NCI-H1092 treated with DMSO at 0.1 percent for 48 hours (cell line): ENCODE results near the gene PROM2.

Source experiments
- DNase-seq: peaks from one replicate; lab custom pipeline; 2025; lab: John Stamatoyannopoulos, UW

PROM2 gene

DNA sequence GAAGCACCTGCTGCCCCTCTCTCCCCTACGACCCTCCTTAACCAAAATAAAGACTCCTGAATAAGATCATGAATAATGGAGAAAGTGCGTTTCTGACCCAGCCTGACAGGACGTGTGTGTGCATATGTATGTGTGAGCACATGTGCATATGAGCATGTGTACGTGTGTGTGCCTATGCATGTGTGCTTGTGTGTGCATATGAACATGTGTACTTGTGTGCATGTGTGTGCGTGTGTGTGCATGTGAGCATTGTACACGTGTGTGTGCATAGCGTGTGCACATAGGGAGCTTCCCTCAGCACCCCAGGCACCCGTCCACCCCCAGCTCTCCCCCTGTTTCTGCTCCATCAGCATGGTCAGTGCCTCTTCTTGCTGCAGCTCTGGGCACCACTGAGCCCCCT lies 33.6 kb downstream of the PROM2 start:
- no peak for DNase-seq

DNA sequence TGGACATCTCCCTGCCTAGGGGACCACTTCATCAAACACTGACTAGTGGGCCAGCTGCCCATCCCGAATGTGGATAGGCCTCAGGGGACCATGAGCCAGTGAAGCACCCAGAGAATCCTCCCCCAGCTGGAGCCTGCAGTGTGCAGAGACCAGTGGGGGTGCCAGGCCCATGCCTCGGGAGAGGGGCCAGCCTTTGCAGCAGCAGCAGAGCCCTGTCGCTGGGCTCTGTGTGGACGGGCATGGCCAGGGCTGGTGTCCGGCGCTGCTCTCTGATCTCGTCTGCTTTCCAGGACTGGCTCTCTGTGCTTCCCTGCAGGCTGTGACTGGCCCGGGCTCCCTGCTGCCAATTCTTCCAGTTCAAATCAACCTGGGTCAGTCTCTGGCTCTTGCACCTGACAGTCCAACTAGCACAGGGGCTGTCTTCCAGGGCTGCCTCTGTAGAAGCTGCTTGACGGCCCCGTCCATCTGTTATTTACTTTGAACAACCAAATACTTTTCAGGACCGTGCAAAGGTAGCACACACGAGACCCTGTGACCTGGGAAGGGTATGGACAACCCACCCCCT lies 34.3 kb downstream of the PROM2 start:
- DNase-seq, result no peak

DNA sequence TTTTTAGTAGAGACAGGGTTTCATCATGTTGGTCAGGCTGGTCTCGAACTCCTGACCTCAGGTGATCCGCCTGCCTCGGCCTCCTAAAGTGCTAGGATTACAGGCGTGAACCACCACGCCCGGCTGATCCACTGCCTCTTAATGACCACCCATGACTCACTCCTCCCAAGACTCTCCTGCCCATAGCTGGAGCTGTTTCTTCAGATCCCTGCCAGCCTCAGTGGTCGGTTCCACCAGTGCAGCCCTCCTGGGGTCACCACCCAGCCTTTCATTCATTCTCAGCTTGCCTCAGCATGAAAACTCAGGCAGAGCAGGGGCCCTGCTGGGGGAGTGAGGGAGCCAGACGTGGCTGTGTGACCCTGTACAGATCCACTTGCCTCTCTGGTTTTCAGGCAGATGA lies 35.4 kb downstream of the PROM2 start:
- DNase-seq, result no peak

DNA sequence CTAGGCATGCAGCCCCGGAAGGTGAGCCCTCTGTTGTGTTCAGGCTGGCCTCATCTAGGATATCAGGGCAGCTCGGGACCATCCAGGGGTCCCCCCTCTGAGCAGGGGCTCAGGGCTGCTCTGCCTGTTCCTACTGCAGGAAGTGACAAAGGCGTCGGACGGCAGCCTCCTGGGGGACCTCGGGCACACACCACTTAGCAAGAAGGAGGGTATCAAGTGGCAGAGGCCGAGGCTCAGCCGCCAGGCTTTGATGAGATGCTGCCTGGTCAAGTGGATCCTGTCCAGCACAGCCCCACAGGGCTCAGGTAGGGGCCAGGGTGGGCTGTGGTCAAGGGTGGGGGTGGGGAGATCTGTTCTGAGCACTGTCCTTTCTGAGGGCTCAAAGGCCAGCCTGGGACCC lies 36.0 kb downstream of the PROM2 start:
- no peak for DNase-seq

DNA sequence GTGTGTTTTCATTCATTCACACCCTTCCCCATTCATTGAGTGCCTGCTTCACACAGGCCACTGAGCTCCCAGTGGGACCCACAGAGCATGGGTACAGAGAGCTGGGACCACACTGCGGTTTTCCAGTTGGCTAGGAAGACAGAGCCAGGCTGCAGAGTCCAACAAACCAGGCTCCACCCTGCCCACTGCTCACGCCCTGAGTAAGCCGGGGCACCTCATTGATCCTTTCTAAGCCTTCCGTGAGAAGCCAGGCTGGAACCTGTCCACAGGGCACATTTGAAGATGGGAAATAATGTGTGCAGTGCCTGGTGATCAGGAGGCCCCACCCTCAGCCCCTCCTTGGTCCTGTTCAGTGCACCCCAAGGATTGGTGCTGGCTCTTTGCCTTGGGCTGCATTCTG lies 36.4 kb downstream of the PROM2 start:
- DNase-seq, result no peak

DNA sequence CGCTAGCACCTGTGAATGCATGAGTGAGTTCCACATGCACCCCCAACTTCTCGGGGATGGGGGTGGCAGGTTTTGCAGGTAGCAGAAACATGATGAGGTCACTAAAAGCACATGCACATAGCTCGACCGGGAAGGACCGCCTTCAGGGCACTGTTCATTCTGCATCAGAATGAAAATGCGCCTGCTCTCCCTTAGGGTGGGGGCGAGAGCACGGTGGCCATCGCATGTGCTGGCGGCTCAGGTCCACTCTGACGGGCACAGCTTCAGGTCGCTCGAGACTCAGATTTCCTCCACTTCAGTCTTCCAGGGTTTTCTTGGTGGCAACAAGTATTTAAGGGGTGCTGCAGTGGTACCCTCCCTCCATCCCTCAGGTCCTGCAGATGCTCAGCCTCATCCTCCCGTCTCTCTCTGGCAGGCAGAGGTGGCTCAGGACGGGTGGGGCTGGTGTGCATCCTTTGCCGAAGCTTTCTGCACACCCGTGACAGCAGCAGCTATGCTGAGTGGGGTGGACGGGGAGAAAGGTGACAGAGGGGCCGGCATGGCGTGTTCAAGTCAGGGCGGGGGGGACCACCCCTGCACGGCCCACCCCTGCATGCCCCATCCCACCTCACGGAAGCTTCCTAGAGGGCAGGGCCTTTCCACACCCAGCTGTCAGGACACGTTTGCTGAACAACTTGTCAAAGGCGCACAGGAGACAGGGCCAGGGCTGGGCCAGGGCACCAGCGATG lies 37.7 kb downstream of the PROM2 start:
- no peak for DNase-seq

DNA sequence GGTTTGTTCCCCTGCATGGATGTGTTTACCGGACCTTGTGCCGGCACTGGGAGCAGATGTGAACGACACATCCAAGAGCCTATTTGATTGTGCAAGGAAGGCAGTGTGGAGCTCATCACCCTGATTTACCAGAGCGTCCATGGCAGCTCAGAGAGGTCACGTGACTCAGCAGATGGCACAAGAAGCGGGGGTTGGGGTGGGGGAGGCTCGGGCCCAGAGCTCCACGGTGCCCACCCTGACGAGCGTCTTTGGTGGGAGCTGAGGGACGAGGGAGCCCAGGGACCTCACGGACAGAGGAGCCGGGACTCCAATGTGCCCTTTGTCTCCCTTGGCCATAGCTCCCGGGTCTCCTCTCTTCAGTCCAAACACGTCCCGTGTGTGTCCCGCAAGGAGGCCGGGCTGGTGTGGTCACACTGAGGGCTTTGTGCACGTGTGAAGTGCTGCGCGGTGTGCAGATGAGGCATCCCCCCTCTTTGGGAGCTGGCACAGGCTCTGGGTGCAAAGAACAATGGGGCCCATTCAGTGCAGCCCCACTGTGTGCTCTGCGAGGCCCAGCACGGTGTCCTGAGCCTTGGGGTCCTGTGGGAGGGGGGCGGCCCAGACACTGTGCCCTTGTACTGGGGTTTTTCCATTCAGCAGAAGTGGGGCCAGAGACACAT lies 38.4 kb downstream of the PROM2 start:
- DNase-seq, result no peak

DNA sequence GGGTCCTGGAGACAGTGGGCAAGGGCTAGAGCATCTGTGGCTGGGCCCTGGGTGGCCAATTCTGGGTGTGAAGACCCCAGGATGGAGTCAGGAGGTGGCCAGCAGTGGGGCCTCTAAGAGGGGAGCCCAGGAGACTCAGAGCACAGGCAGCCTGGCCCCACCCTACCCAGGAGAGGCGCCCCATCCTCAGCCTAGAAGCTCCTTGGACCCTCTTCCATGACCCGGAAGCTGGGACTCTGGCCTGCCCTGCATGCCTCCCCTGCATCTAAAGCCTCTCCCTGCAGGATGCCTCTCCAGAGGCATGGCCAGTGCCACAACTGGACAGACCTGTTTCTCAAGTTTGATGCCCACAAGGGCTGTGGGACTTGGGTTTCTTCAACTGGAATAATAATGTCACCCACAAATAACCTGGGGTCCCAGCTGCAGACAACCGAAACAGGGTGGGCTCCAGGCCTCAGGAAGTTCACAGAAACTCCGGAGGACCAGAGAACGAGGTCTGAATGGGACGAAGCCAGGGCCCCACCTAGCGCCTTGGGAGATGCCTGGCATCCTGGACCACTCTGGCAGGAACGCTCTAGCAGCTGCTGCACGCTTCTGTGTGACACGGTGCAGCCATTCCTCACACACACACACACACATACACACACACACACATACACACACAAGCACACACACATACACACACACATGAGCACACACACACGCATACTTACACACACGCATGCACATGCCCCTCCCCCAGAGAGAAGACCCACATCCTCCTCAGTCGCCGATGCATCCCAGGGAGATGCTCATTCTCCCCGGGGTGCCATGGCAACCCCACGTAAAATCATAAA lies 39.3 kb downstream of the PROM2 start:
- no peak for DNase-seq

DNA sequence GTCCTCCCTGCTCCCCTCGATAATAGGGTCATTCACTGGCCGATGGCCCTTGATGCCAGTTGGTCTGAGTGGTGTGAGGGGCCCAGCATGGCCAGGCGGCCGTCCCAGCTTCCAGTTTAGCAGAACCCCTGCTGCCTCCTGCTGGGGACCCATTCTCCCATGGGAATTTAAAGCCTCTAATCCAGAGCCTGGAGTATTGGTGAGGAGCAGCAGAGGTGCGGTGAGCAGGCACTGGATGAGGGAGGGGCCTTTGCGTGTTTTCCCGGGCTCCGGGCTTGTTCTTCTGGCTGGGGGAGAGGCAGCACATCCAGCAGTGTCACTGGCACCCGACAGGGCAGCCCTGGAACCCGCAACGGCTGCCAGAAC lies 40.3 kb downstream of the PROM2 start:
- DNase-seq, result no peak

DNA sequence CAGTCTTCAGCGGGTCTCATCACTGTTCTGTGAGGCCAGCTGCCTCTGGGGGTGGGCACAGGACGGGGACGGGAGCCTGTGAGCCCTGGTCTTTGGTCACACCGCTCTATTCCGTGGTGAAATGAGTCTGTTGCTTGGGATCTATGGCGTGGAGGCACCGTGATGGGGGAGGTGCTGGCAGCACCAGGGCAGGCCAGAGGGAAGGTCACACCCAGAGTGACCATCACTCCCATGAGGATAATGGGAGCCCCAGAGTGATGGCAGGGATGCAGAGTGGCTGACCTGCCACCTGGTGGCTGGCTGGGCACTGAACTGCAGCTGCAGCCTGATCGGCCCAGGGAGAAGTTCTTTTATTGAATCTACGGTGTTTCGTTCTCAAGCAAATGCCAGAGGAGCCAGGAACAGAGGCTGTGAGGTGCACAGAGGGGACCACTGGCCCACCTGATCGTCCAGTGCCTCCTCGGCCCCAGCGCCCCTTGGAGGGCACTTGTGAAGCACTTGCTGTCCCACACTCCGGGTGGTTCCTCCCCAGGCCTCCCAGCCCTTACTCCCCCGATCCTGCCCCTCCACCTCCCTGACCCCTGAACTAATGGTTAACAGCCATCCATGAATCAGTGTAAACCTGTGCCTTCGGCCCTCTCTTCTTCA lies 40.8 kb downstream of the PROM2 start:
- DNase-seq, result no peak

DNA sequence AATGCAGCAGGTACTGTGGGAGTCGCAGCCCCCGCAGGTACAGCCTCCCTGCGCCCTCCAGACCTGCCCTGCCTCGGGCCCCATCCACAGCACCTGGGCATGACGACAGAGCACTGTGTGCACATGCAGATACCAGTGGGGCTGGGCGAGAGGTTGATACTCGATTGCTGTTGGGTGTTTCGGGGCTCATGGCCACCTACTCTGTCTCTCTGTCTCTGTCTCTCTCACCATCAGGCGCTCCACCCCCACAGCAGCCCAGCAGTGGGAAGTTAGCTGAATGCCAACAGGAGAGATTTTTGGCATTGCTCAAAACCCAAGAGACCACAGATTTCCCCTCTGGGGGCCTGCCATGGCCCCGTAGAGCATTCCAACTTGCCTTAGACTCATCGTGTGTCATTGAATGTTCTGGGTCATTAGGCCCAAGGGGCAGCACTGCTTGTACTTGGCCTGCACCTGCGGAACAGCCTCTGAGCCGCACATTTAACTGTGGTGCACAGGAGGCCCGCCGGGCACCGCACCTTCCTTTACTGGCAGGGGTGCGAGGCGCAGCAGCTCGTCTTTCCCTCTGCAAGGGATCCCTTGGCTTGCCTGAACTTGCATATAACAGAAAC lies 41.7 kb downstream of the PROM2 start:
- DNase-seq, result no peak

DNA sequence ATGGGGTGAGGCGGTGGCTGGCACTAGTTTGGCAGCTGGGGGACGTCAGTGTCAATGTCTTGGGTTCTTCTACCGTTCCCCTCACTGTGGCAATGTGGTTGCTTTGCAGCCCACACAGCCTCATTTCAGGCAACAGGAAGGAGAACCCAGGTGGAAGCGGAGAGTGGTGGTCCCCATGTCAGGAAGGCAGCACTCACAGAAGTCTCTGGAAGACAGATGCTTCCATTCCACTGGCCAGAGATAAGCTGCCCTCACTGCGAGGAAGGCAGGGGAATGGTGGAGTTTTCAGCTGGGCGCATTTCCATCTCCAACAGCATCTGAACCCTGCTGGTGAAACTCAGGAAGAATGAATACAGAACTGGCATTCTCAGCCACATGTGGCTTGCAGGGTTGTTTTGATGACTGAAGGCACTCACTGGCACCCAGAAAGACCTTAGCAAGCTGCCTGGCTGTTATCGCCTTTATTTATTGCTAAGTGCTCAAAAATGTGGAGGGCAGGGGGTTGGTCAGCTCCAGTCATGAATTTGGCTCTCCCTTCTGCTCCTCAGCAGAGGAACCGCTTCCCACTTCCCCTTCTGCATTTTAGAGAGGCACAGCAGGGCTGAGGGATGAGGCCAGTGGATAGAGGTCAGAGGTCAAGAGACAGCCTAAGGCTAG lies 42.3 kb downstream of the PROM2 start:
- DNase-seq, result no peak

DNA sequence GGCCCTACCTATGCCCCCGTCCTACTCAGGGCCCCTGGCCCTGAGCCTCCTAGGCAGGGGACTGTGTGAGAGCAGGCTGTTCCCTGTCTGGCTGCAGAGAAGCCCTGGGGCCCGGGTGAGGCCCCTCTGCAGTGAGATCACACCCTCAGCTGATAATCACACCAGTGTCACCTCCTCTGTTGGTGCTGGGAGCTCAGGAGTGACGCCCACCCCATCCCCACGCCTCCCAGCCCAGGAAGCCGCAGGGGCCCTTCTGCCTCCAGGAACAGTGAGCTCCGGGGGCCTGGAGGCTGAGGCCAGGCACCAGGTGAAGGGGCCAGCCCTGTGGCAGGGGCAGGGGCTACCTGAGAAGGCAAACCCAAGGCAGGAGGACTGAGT lies 42.9 kb downstream of the PROM2 start:
- no peak for DNase-seq

DNA sequence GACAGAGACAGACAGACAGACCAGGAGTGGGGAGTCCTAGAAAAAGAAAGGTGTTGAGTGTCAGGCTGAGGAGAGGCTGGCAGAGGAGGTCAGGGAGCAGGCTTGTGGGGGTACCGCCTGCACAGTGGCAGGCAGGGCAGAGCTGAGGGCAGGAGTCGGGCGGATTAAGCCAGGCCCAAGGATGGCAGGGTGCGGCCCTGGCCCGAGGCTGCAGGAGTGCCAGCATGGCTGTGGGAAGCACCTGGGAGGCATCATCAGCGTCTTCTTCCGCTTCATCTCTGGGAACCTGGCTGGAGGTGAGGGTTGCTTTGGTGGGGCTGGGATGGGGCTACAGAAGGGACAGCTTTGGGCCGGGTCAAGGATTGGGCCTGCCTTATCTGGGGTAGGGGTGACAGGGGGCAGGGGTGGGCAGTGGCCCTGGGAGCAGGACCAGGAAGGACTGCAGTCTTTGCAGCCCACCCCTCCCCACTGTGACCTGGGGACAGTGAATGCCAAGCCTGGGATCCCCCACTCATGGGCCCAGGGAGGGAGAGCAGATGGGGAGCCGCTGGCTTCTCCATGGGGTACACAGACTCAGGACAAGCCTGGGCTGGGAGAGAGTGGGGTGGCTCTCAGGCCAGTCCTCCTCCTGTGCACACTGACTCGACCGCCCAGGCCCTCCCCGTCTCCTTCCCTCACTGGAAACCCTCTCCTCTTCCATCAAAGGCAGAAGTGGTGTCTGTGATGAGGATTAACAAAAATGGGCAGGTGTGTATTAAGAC lies 43.6 kb downstream of the PROM2 start:
- no peak for DNase-seq

DNA sequence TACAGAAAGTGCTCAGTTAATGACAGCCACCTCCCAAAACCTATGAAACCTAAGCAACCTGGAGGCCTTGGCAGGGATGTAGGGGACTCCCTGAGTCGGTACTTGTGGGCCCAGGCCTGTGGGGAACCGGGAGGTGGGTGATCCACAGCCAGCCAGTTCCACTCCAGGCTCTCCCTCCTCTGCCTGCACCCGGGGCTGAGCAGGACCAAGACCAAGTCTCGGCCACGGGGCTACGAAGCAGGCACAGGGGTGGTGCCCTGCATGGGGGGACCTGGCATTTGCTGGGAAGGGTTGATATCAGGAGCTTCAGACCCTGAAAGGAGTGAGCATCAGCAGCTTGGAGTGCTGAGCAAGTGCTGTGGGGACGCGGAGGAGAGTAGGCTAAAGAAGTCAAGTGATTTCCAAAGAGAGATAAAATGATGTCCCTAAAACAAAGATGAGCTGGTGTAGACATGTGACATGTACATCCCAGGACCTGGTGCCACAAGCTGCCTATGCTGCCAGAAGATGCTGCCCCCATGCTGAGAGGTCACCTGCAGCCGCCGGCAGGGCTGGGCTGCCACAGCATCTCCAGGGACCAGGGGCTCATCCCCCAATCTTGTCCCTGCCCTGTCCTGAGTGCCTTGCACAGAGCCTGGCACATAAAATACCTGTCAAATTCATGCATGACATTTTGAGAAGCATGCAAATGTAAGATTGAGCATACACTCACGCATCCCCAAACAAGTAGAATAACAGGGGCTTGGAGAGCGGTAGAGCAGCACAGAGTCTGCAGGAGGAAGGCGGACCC lies 44.4 kb downstream of the PROM2 start:
- DNase-seq, result no peak

DNA sequence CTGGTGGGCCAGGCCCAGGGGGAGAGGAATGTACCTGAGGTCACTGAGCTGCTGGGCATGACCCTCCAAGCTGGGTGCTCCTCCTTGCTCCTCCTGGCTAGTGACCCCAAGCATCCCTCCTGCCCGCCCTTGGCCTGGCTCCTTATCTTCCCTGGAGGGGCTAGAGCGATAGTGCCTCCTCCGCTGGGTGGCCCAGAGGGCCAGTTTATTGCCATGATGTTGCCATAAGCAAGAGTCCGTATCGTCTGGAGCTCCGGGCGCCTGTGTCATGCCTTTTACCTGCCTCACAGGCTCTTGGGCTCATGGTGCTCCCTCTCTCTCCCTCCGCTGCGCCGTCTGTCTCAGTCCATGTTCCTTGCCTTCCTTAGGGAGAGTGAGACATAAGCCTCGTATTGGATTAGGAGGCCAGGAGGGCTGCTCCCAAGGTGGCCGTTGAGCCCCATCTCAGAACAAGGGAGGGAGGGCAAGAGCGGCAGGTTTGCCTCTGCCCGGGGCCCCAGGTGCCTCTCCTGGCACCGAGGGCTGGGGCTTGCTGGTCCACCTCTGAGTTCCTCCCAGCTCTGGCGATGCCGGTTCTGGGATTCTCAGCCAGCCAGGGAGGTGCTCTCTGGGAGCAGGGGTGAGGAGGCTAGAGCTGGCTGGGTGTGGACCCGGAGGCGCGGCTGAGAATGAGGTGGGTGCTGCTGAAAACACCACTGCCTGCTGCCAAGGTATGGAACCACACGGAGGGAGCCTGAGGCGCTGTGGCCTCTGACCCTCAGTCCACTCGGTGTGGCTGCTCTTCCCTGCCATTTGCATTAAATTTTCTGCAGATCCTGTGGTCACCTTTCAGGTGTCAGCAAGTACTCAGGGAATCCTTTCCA lies 45.5 kb downstream of the PROM2 start:
- DNase-seq, result no peak

DNA sequence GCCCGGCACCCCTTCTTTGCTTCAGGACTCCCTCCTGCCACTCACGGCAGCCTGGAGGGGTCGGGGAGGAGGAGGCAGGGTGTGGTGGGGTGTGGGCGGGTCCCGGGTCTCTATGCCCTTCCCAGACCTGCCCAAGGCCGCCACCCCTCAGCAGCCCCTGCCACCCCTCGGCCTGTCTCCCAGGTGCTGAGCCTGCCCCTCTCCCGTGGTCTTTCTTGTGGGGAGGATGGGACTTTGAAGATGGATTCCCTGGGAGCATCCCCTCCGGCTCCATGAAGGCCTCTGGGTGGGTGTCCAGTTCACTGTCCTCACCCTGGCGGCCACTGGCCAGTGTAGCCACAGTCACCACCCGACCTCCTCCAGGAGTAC lies 46.1 kb downstream of the PROM2 start:
- no peak for DNase-seq

DNA sequence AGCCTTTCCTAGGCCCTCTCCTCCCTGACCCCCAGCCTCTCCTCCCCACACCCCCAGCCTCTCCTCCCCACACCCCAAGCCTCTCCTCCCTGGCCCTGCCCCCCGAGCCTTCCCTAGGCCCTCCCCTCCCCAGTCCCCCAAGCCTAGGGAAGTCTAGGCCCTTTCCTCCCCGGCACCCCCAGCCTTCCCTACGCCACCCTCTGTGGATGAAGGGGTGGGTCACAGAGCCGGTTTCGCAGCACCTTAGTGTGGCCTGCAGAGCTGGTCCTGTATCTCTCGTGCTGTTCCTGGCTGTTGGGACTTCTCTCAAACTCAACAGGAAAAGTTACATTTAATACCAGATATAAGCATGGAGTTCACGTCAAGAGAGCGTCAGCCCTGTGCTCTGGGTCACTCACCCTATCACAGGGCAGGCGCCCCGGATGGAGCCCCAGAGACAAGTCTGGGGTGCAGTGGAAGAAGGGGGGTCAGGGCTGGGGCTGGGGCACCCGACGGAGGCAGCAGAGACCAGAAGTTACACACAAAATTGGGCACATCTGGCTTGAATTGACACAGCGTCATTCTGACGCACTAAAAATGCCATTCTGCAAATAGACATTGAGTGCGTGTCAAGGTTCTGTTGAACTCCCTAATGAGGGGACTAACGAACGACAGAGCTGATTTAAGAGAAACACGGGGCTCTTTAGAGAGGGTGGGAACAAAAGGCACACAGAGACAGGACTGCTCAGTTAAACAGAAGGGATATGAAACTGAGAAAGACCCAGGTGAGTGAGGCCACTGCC lies 46.9 kb downstream of the PROM2 start:
- DNase-seq, result no peak
